Right forelimb (tissue), 1 donor: ENCODE data around the gene FKBP10.

Source experiments
- DNase-seq: peaks from one replicate; pipeline ENCODE4 v3.0.0-alpha.2; 2018

The FKBP10 gene

GRCh38 chr17:41784207-41784744, 28.5 kb upstream of the FKBP10 start:
- DNase-seq = no peak

- DNase-seq = no peak
These were observed 27.5 kb upstream of the FKBP10 start for GRCh38 chr17:41785091-41785858.

GRCh38 chr17:41785859-41786226, 27.0 kb upstream of the FKBP10 start:
- DNase-seq = no peak

- peak; percentile 97 for DNase-seq
These were observed 26.4 kb upstream of the FKBP10 start, which contains the start of gene JUP for GRCh38 chr17:41786227-41787020. Gene JUP (minus strand): TSS chr17:41786711. CDS start chr17:41771854, 14,857 bp downstream.

- no peak for DNase-seq
These were observed 25.8 kb upstream of the FKBP10 start for GRCh38 chr17:41787021-41787418.

- no peak for DNase-seq
These were observed 19.7 kb upstream of the FKBP10 start for GRCh38 chr17:41792845-41793783.

- no peak for DNase-seq
These were observed 18.8 kb upstream of the FKBP10 start for GRCh38 chr17:41793784-41794539.

- DNase-seq = no peak
These were observed 18.2 kb upstream of the FKBP10 start for GRCh38 chr17:41794540-41794975.

GRCh38 chr17:41796121-41796895, 16.5 kb upstream of the FKBP10 start:
- no peak for DNase-seq

- no peak for DNase-seq
These were observed 15.4 kb upstream of the FKBP10 start for GRCh38 chr17:41797377-41797776.

- no peak for DNase-seq
These were observed 13.4 kb upstream of the FKBP10 start for GRCh38 chr17:41799366-41799765.

GRCh38 chr17:41800601-41801373, 12.0 kb upstream of the FKBP10 start:
- DNase-seq = no peak

GRCh38 chr17:41801374-41802271, 11.2 kb upstream of the FKBP10 start:
- DNase-seq = peak; percentile 90

- DNase-seq = no peak
These were observed 9.5 kb upstream of the FKBP10 start for GRCh38 chr17:41803049-41804020.

GRCh38 chr17:41806685-41807445, 5.9 kb upstream of the FKBP10 start:
- DNase-seq = no peak

- no peak for DNase-seq
These were observed 1.9 kb upstream of the FKBP10 start for GRCh38 chr17:41810659-41811548.
